H1 (cell line): ENCODE results near the gene KRTAP3-1. TPM values are rescaled to one million over a fixed set of nuclear protein-coding genes. Genes with fewer than 3 reads are reported as not detected.

Experiments
- CTCF ChIA-PET: fragments of 300-600 bp; sonication (Branson Sonifier 250); formaldehyde crosslinking; loops from one replicate; lab custom pipeline; 2021; ENCODE audit not compliant: partially characterized antibody; lab: Charles Lee
- POLR2A ChIA-PET: fragments of 300-600 bp; sonication (Branson Sonifier 250); formaldehyde crosslinking; loops from one replicate; lab custom pipeline; 2021; ENCODE audit warnings: inconsistent platforms; ENCODE audit not compliant: partially characterized antibody; lab: Charles Lee
- DNase-seq, 2 experiments: peaks; one replicate each; pipeline versions ENCODE4 v3.0.0 to v3.0.0-alpha.2; 2010 to 2022; ENCODE audit warnings: low spot score in 2 of 2, low read depth in 1 of 2, mixed read lengths in 1 of 2
- FAIRE-seq: peaks from 2 replicates; lab custom pipeline; 2011; peaks lifted over from hg19 to GRCh38; lab: Jason Lieb, UNC
- H2AFZ ChIP-seq: 2 replicates; pipeline ENCODE4 v1.8.1; 2012; ENCODE audit warnings: low read length, inconsistent platforms
- H2AK5ac ChIP-seq: 2 replicates; pipeline ENCODE4 v1.6.1; 2013; ENCODE audit warnings: low read depth, low read length
- H2BK120ac ChIP-seq: replicated peaks from 2 replicates; pipeline ENCODE3; 2013; ENCODE audit warnings: low read depth, low read length, inconsistent platforms
- H2BK12ac ChIP-seq: 2 replicates; pipeline ENCODE4 v1.6.1; 2013; ENCODE audit warnings: low read depth, low read length
- H2BK15ac ChIP-seq: 2 replicates; pipeline ENCODE4 v1.6.1; 2013; ENCODE audit warnings: low read length
- H2BK20ac ChIP-seq: 2 replicates; pipeline ENCODE4 v1.6.1; 2013; ENCODE audit warnings: low read length
- H2BK5ac ChIP-seq: 2 replicates; pipeline ENCODE4 v1.6.1; 2013; ENCODE audit warnings: low read depth, low read length
- H3K14ac ChIP-seq: 2 replicates; pipeline ENCODE4 v1.6.1; 2013; ENCODE audit warnings: inconsistent platforms; ENCODE audit not compliant: insufficient read length
- H3K18ac ChIP-seq: 2 replicates; pipeline ENCODE4 v1.6.1; 2013; ENCODE audit warnings: low read length; ENCODE audit errors: extremely low read depth
- H3K23ac ChIP-seq: 2 replicates; pipeline ENCODE4 v1.6.1; 2013; ENCODE audit warnings: inconsistent platforms; ENCODE audit not compliant: insufficient read length
- H3K23me2 ChIP-seq: 2 replicates; pipeline ENCODE4 v1.6.1; 2013; ENCODE audit warnings: low read depth, low read length
- H3K27ac ChIP-seq: 2 replicates; pipeline ENCODE4 v1.6.1; 2011; ENCODE audit warnings: low read depth, low read length, inconsistent platforms
- H3K27me3 ChIP-seq, 4 experiments: replicated peaks in 1 of 4; 1 replicate in 1 of 4; 2 replicates in 3 of 4; pipeline versions ENCODE4 v1.6.1 to v1.8.1; 2011 to 2013; ENCODE audit warnings: low read length in 3 of 4, mild to moderate bottlenecking in 3 of 4, inconsistent platforms in 2 of 4, mixed read lengths in 2 of 4, moderate library complexity in 1 of 4; ENCODE audit not compliant: control insufficient read depth in 3 of 4, insufficient read depth in 3 of 4; ENCODE audit errors: extremely low read depth in 1 of 4
- H3K36me3 ChIP-seq, 4 experiments: 2 replicates each; pipeline versions ENCODE4 v1.6.1 to v1.8.1; 2011 to 2013; ENCODE audit warnings: mild to moderate bottlenecking in 4 of 4, low read length in 3 of 4, moderate library complexity in 2 of 4, control low read depth in 1 of 4, inconsistent platforms in 1 of 4; ENCODE audit not compliant: insufficient read depth in 4 of 4, control insufficient read depth in 2 of 4
- H3K4ac ChIP-seq: replicated peaks from 2 replicates; pipeline ENCODE3; 2013; ENCODE audit warnings: low read length, low read depth, mixed read lengths, inconsistent platforms; ENCODE audit not compliant: insufficient read length
- H3K4me1 ChIP-seq, 4 experiments: replicated peaks in 1 of 4; 1 replicate in 1 of 4; 2 replicates in 3 of 4; pipeline versions ENCODE4 v1.6.1 to v1.8.1; 2011 to 2013; ENCODE audit warnings: low read length in 3 of 4, inconsistent platforms in 2 of 4, mixed read lengths in 1 of 4; ENCODE audit not compliant: insufficient read depth in 4 of 4, control insufficient read depth in 3 of 4
- H3K4me2 ChIP-seq, 2 experiments: 2 replicates each; pipeline versions ENCODE4 v1.6.1 to v1.8.1; 2011 to 2013; ENCODE audit warnings: low read depth in 2 of 2, low read length in 2 of 2, control low read depth in 1 of 2, inconsistent platforms in 1 of 2, mild to moderate bottlenecking in 1 of 2; ENCODE audit not compliant: insufficient read depth in 1 of 2
- H3K4me3 ChIP-seq, 4 experiments: fragments of 200-600, 300-600 bp in 1 of 4; sonication (generic), shearing (Covaris generic), sonication (Bioruptor Twin) in 1 of 4; 2 replicates each; pipeline versions ENCODE4 v1.5.1 to v1.8.1; 2011 to 2016; ENCODE audit warnings: low read length in 4 of 4, low read depth in 3 of 4, control low read depth in 2 of 4, inconsistent platforms in 2 of 4, mild to moderate bottlenecking in 2 of 4, mixed read lengths in 1 of 4, moderate library complexity in 1 of 4; ENCODE audit not compliant: insufficient read depth in 2 of 4; ENCODE audit errors: extremely low read depth in 1 of 4
- H3K56ac ChIP-seq: replicated peaks from 2 replicates; pipeline ENCODE3; 2013; ENCODE audit warnings: low read depth, mild to moderate bottlenecking, mixed read lengths, low read length, inconsistent platforms; ENCODE audit not compliant: insufficient read length
- H3K79me1 ChIP-seq: 2 replicates; pipeline ENCODE4 v1.6.1; 2013; ENCODE audit warnings: low read depth, low read length, control low read depth
- H3K79me2 ChIP-seq, 2 experiments: 2 replicates each; pipeline versions ENCODE4 v1.6.1 to v1.8.1; 2012 to 2013; ENCODE audit warnings: low read length in 2 of 2, mild to moderate bottlenecking in 2 of 2, inconsistent platforms in 1 of 2; ENCODE audit not compliant: insufficient read depth in 2 of 2, control insufficient read depth in 1 of 2
- H3K9ac ChIP-seq, 4 experiments: replicated peaks in 1 of 4; 1 replicate in 1 of 4; 2 replicates in 3 of 4; pipeline versions ENCODE4 v1.6.1 to v1.8.1; 2011 to 2013; ENCODE audit warnings: low read depth in 3 of 4, low read length in 3 of 4, control low read depth in 2 of 4, mild to moderate bottlenecking in 2 of 4, moderate library complexity in 2 of 4, inconsistent platforms in 1 of 4; ENCODE audit errors: extremely low read depth in 1 of 4
- H3K9me3 ChIP-seq, 2 experiments: 2 replicates each; pipeline versions ENCODE4 v1.6.1 to v1.8.1; 2012 to 2013; ENCODE audit warnings: mild to moderate bottlenecking in 2 of 2, moderate library complexity in 2 of 2, control low read depth in 1 of 2, inconsistent platforms in 1 of 2, low read depth in 1 of 2, low read length in 1 of 2, mixed read lengths in 1 of 2; ENCODE audit not compliant: insufficient read depth in 2 of 2
- H4K20me1 ChIP-seq, 2 experiments: replicated peaks in 1 of 2; 2 replicates each; pipeline versions ENCODE3 to v1.8.1; 2011 to 2013; ENCODE audit warnings: inconsistent platforms in 2 of 2, low read length in 2 of 2, mild to moderate bottlenecking in 1 of 2; ENCODE audit not compliant: insufficient read depth in 2 of 2, control insufficient read depth in 1 of 2
- H4K5ac ChIP-seq: 2 replicates; pipeline ENCODE4 v1.6.1; 2013; ENCODE audit warnings: low read length, low read depth, mixed read lengths, inconsistent platforms; ENCODE audit not compliant: insufficient read length
- H4K8ac ChIP-seq: 2 replicates; pipeline ENCODE4 v1.8.0; 2013; ENCODE audit warnings: mild to moderate bottlenecking, moderate library complexity, low read length, inconsistent platforms; ENCODE audit not compliant: insufficient read depth; ENCODE audit errors: extremely low read depth
- H4K91ac ChIP-seq: replicated peaks from 2 replicates; pipeline ENCODE3; 2013; ENCODE audit warnings: low read length, mixed read lengths, inconsistent platforms; ENCODE audit not compliant: insufficient read length
- EGR1 ChIP-seq: IDR thresholded peaks from 2 replicates; pipeline ENCODE4 v1.6.1; 2011; ENCODE audit warnings: low read depth, low read length, borderline replicate concordance
- HDAC6 ChIP-seq: IDR thresholded peaks from one replicate; pipeline ENCODE4 v1.7.1; 2012; ENCODE audit warnings: low read depth, mild to moderate bottlenecking, inconsistent platforms, low read length, moderate library complexity
- KDM4A ChIP-seq: IDR thresholded peaks from one replicate; pipeline ENCODE4 v1.7.1; 2012; ENCODE audit warnings: low read depth, mild to moderate bottlenecking, moderate library complexity, low read length, inconsistent platforms; ENCODE audit not compliant: severe bottlenecking
- SUZ12 ChIP-seq: fragments of 200-600 bp; sonication (generic); IDR thresholded peaks from 2 replicates; pipeline ENCODE4 v1.6.1; 2012; ENCODE audit warnings: mild to moderate bottlenecking, inconsistent platforms, low read length, moderate library complexity, mixed read lengths
- WGBS, 2 experiments: shearing (Covaris generic) in 1 of 2; methylation state at CpG; one replicate each; pipeline versions ENCODE4 v1.1.6 to v1.1.7; 2013 to 2015; ENCODE audit warnings: low lambda C conversion rate in 2 of 2, mixed read lengths in 2 of 2, inconsistent platforms in 1 of 2, low coverage in 1 of 2, missing lambda C conversion rate in 1 of 2; ENCODE audit not compliant: insufficient replicate concordance in 2 of 2, insufficient coverage in 1 of 2, insufficient read length in 1 of 2; ENCODE audit errors: extremely low coverage in 1 of 2, missing lambda C conversion rate in 1 of 2; 5-methylcytosine and 5-hydroxymethylcytosine counted together
- polyA plus RNA-seq, 7 experiments: library from polyadenylated mRNA; depleted of rRNA in 3 of 7; stranded (reverse) in 5 of 7; unstranded in 2 of 7; fragments of >200 nt in 5 of 7; fragments of 200-250 nt in 2 of 7; gene quantifications; 1 replicate in 5 of 7; 2 replicates in 1 of 7; 4 replicates in 1 of 7; pipeline versions ENCODE4 v1.2.1 to v1.2.3, GENCODE V29; 2011 to 2013; ENCODE audit warnings: missing spikeins in 2 of 7, mixed read lengths in 2 of 7
- total RNA-seq: library from RNA; stranded (reverse); fragmentation: NEBNext Ultra II Directional; extraction: Animal tissue kit (Norgen Biotek cat#: 25700); gene quantifications from 2 replicates; pipeline ENCODE4 v1.2.1, GENCODE V29; 2021

The KRTAP3-1 gene
- total and polyA plus RNA-seq, 2 of the 8 experiments (the other 6 are each of a cell fraction or from before 2014, with no cell fraction given) = not detected

DNA sequence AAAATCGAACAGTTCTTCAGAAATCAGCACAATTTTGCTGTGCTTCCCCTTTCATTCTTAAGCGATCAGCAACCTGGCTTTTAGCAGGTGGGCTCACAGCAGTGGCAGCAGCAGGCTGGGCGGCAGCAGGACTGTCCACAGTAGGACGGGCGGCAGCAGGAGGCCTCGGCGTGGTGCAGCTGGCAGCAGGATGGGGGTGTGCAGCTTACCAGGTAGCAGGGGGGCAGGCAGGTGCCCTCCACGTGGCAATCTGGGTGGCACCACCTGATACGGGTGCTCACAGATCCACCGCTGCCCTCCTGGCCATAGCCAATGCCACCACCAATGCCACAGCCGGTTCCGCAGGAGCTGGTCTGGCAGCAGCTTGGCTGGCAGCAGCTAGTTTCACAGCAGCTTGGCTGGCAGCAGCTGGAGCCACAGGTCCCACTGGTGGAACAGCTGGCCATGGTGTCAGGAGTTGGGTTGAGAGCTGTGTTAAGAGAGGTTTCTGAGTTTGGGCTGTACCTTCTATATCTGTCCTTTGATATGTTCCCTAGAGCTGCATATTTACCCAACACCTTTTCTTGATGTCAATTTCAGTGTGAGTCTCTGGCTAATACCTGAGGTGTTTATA lies 20.8 kb upstream of the KRTAP3-1 start, which contains the start of gene KRTAP1-4:
TSS of gene KRTAP1-4 (minus strand) at position 563 of the 613 bp plus-strand sequence. CDS start at position 446, 117 bp downstream.
- no peak within 1 kb of the TSS for H3K14ac ChIP-seq
- no peak within 1 kb of the TSS for H3K27ac ChIP-seq
- H4K8ac ChIP-seq = no peak within 1 kb of the TSS; the same call in 1 of the 2 replicates
- H3K79me2 ChIP-seq = no peaks in the 10 kb centered on the region
- DNase-seq = no peak
- ChIA-PET CTCF (interaction anchor here (1.2 to 2.0 kb wide), 2 partner anchors 9 to 20 kb away, joined by 4 to 5 read pairs; no protein-coding TSS in a partner anchor), POLR2A (no interaction called here)
- no peak within 1 kb of the TSS for H3K4me3 ChIP-seq
- no peaks in the 10 kb centered on the region for H3K79me1 ChIP-seq
- no peak within 1 kb of the TSS for H2BK120ac ChIP-seq
- no peak within 1 kb of the TSS for H4K5ac ChIP-seq
- TF ChIP-seq HDAC6 = no peak
- TF ChIP-seq SUZ12 = no peak
- TF ChIP-seq KDM4A = no peak
- no peak for TF ChIP-seq EGR1
- H3K23ac ChIP-seq = no peak within 1 kb of the TSS
- FAIRE-seq = no peak
- H3K56ac ChIP-seq = no peak within 1 kb of the TSS
- no peak within 1 kb of the TSS for H4K91ac ChIP-seq
- no peaks in the 10 kb centered on the region for H4K20me1 ChIP-seq
- H2BK15ac ChIP-seq = no peak within 1 kb of the TSS
- no peak within 1 kb of the TSS for H2BK5ac ChIP-seq
- H3K4me1 ChIP-seq = no peaks in the 10 kb centered on the region; a peak in 1 of 7 replicates
- H3K36me3 ChIP-seq = no peaks in the 10 kb centered on the region
- H3K9ac ChIP-seq = no peak within 1 kb of the TSS
- H2BK20ac ChIP-seq = no peak within 1 kb of the TSS
- no peak within 1 kb of the TSS for H2BK12ac ChIP-seq
- no peaks in the 10 kb centered on the region for H3K27me3 ChIP-seq
- H3K23me2 ChIP-seq = no peaks in the 10 kb centered on the region
- H3K9me3 ChIP-seq = no peaks in the 10 kb centered on the region
- H3K4ac ChIP-seq = no peak within 1 kb of the TSS
- H3K18ac ChIP-seq = no peak within 1 kb of the TSS
- no peak within 1 kb of the TSS for H2AFZ ChIP-seq
- no peak within 1 kb of the TSS for H3K4me2 ChIP-seq
- H2AK5ac ChIP-seq = no peak within 1 kb of the TSS
- WGBS, 2 experiments = 82% methylated on average over 11 of the region's 12 CpGs; no CpG with 5 or more reads in 1 of the 2 experiments
